Activated effector memory CD4-positive, alpha-beta T cell treated with anti-CD3 and anti-CD28 coated beads, Interleukin-2, amount 50 U/mL, for 16 hours (primary cell): ENCODE data around the gene EXOC6.
A peak's percentile ranks its signal among the peaks of the same experiment; 100 is the strongest.

Source experiments
- DNase-seq: peaks from one replicate; pipeline ENCODE4 v3.0.0-alpha.2; 2020

EXOC6 gene

GRCh38 chr10:93027508-93027907 lies 179.2 kb downstream of the EXOC6 start:
- no peak for DNase-seq

- no peak for DNase-seq
These were observed 180.6 kb downstream of the EXOC6 start for GRCh38 chr10:93028883-93029282.

DNA sequence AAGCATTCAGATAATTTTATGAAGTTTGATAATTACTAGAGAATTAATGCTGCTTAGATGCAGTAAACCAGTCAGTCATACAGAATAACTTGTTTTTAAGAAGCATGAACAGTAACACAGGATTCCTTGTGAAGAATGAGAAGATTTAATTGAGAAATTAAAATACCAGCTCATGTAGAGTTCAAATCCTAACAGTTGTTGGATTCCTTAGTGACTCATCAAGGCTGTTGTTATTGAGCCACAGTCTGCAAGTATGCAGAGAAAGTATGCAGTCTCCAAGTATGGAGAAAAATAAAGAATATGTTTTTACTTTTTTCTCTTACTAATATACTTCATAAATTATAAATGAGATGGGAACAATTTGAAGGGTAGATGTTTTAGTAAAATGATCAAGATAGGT lies 182.1 kb downstream of the EXOC6 start:
- DNase-seq: no peak

DNA sequence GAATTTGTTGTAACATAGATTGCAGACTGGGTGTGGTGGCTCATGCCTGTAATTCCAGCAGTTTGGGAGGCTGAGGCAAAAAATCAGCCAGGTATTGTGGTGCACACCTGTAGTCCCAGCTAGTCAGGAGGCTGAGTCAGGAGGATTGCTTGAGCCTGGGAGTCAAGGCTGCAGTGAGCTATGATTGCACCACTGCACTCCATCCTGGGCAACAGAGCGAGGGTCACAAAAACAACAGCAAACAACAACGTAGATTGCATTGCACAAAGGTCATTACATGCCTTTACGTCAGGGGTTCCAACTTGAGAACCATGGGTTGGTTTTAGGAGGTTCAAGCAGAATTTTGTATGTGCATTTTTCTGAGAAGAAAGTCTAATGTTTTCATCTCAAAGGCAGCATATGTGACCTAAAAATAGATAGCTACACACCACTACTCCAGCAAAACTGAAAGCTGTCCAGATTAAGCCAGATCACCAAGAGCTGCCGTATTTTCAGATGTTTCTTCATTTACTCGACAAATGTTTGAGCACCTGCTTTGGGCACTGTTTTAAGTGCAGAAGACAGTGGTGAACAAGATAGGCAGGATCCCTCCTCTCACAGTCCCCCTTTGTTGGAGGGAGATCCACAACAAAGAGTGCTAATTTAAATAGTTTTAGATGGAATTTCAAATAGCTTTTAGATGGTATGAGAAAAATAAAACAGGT lies 183.9 kb downstream of the EXOC6 start:
- DNase-seq: no peak

DNA sequence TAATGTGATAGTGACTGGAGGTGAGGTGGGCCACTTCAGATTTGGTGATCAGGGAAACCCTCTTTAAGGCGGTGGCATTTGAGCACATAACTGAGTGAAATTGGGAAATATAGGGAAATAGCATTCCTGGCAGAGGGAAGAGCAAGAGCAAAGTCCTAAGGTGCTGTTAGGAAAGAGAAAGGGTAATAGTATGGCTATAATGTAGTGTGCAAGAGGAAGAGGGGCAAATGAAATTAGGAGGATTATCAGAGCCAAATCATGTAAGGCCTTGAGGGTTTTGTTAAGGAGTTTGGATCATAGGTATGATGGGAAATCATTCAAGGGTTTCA lies 184.5 kb downstream of the EXOC6 start:
- no peak for DNase-seq

DNA sequence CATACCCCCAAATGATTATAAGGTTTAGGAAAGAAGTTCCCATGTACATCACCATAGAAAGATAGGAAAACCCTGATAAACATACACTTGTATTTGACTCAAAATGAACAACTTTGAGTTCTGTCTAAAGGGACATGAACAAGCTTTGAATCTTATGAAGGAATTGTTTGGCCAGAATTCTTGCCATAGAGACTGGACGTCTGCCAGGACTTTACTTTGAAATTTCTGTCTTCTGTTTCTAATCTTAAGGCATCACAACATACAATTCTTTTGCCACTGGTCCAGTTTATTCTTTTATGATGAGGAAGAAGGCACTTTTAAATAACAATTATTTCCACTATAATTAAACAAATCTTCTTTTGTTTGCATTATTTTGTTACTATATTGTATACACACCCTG lies 186.1 kb downstream of the EXOC6 start:
- DNase-seq: no peak

DNA sequence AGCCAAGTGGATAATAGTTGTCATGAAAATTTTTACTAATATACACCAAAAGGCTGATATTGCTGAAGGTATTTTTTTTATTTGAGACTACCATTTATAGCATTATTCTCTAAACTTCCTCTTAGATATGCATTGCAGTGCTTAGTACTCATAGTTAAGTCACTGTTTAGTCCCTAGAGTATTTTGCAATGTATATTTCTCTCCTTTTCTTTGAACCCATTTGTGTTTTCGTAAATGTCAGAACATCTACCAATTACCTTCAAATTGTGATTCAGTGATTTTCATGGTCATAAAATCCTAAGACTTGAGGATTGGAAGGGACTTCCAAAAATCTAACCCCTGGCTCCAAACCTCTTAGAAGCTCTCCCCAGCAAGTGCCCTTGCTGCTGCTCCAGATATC lies 190.8 kb downstream of the EXOC6 start:
- no peak for DNase-seq

DNA sequence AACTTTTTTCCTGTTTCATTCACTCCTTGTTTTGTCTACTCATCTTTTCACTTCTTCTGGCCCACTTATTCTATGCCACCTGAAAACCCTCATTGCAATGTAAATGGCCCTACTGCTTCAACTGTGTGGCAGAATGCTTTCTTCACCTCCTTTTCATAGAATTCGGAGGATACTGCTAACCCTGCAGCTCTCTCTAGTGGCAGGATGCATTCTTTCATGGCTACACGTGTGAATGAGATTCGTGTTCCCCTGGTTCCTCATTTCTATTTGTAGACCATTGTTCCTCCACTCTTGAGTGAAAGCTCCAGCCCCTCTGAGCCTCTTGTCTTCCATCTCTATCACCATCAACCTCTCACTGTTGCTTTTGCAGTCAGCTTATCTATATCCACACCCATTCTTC lies 191.4 kb downstream of the EXOC6 start:
- no peak for DNase-seq

DNA sequence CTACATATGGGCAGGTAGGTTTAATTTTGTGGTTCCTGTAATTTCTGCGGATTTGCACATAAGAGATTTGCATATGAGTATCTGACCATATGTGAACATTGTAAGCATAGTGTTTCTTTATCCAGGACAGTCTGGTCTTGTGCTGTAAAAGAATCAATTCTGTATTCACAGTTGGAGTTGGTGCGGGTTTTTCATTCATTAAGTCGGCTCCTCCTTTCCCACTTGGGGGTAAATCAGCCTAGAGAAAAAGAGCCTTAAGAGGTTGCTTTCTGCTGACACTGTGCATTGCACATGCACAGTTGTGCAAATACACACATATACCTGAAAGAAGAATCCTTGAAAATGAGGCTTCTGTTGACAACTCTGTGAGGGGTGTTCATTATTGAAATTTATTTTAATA lies 206.2 kb downstream of the EXOC6 start:
- DNase-seq: no peak

DNA sequence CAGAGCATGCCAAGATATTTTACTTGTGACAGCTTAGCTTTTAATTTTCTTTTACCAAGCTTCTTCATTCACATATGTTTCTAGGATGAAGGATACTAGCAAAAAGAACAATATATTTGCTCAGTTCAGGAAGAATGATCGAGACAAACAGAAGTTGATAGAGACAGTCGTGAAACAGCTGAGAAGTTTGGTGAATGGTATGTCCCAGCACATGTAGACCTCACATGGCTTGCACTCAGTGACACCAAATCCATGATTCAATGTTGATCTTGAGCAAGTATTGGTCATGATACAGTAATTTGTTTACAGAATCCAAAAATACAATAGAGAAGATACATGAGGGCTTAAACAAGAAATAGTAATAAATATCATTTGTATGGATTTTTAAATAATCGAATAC lies 209.8 kb downstream of the EXOC6 start:
- no peak for DNase-seq

- no peak for DNase-seq
These were observed 211.9 kb downstream of the EXOC6 start, which contains the start of gene CYP26C1 for GRCh38 chr10:93059975-93060886. TSS of gene CYP26C1 (plus strand) at chr10:93060798. CDS start at chr10:93061264, 466 bp downstream.

GRCh38 chr10:93060887-93061593 lies 212.7 kb downstream of the EXOC6 start:
- DNase-seq: no peak

DNA sequence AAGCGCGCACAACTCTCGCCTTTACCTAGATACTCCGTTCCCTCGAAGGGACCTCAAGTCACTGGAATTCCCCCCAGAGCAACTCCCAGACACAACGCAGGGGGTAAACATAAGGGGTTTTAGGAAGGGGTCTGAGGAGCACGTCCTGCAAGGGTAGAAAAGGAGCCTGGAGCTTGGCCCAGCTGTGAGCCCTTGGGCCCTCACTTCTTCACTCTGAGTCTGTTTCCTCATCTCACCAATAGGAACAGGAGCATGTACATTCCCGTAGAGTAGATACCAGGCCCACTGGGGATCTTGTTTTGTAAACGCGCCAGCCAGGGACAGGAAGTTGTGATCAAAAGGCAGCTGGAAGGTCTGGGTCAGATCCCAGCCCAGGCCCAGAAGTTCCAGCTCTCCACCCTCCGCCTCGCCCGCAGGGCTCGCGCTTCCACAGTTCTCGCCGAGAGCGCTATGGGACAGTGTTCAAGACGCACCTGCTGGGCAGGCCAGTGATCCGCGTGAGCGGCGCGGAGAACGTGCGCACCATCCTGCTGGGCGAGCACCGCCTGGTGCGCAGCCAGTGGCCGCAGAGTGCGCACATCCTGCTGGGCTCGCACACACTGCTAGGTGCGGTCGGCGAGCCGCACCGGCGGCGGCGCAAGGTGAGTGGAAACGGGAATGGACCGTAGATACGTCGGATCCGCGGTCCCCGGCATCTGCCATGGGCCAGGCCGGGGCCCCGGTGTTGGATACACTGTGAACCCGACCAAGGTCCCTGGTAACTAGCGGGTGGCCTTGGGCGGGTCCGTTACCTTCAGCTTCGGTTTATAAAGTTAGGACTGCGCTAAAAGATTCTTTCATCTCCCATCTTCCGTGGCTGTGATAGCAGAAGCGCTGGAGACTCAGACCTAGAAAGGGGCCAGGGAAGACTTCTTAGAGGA lies 213.5 kb downstream of the EXOC6 start:
- no peak for DNase-seq

DNA sequence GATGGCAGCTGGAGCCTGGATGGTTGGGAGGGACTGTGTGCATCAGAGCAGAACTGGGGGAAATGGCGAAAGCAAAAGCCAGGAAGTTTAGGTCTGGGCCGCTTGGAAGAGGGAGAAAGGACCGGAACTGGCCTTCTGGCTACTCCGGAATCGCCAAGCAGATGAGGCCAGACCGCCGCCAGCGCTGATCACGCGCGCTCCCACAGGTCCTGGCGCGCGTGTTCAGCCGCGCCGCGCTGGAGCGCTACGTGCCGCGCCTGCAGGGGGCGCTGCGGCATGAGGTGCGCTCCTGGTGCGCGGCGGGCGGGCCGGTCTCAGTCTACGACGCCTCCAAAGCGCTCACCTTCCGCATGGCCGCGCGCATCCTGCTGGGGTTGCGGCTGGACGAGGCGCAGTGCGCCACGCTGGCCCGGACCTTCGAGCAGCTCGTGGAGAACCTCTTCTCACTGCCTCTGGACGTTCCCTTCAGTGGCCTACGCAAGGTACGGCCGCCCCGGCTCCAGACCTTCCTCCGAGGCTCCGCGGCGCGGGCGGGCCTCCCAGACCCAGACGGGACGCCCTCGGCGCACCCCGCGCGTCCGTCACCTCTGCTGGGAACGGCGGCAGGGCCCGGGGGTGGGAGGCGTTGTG lies 214.3 kb downstream of the EXOC6 start:
- DNase-seq: peak; percentile 75

DNA sequence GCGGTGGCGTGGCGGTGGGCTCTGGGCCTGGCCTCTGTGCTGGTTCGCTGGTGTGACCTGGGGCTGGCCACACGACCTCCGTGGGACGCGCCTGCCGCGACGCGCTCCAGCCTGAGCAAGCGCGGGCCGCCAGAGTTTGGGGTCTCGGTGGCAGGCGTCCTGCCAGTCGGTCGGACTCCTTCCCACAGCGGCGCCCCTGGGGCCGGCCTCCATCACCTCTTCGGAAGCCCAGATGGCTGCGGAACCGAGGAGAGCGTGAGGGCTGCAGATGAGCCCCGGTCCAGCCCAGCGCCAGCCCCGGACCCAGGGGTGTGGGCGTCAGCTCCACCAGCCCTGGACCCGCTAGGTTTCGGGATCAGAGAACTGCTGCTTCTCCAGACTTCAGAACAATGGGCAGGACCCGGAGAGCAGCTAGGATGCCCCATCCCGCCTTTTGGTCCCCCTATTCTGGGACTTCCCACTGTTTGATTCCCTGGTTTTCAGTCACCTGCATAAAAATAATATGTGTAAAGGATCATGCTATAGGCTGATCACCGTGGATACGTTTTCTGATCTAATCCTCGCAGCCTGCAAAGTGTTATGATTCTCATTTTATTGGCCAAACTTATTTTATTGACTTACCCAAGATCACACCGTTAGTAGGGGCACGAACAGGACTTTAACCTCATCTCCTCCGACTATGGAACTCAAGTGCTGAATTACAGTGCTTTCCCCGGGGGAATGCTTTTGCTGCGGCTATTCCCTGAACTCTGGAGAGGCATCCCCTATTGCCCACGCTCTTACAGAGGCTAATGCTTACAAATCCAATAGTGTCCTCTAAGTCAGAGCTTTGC lies 215.0 kb downstream of the EXOC6 start:
- no peak for DNase-seq

GRCh38 chr10:93063977-93064660 lies 215.8 kb downstream of the EXOC6 start:
- no peak for DNase-seq

- no peak for DNase-seq
These were observed 216.7 kb downstream of the EXOC6 start for GRCh38 chr10:93064874-93065660.

DNA sequence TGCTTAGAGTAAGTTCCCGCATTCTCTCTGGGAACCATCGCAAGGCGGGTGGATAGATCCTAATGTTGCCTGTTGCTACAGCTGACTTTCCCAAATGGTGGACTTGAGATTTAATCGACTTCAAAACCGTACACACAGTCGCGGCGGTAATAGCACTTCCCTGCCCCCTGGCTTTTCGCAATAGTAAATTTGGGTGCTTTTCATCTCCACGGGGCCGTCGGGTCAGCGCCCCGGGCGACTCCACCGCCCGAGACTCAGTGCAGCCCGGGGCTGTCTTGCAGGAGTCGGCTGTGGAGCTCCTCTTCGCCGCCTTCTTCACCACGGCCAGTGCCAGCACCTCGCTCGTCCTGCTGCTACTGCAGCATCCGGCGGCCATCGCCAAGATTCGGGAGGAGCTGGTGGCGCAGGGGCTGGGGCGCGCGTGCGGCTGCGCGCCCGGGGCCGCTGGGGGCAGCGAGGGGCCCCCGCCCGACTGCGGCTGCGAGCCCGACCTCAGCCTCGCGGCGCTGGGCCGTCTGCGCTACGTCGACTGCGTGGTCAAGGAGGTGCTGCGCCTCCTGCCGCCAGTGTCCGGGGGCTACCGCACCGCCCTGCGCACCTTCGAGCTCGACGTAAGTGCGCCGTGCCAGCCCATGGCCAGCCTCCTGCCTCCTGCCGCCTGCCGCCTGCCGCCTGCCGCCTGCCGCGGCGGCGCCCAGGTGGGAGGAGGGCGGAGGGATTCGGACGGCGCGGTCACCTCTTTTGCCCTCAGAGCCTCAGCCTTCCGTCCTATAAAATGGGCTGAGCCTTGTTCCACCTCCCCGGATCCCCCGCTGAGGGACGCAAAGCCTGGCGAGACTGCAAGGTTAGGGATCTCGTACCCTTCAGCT lies 217.6 kb downstream of the EXOC6 start:
- no peak for DNase-seq

DNA sequence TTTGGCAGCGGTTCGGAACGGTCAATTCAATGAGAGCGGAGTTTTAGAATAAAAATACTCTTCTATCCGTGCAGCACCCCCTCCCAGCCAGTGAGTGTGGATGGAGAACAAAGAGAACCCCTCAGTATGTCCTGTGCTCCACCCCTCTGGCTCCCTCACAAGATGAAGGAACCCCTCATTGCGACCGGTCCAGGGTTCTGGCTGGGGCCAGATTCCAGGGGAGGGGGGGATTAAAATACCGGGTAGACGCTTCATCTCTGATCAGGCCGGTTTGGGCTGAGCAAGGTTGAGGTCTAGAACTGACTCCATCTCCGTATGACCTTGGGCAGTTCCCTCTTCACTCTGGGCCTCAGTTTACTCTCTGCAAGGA lies 218.2 kb downstream of the EXOC6 start:
- no peak for DNase-seq
